Measurements from ENCODE around the gene SSTR5.
A peak's percentile ranks its signal among the peaks of the same experiment; 100 is the strongest.
"Not testable (repeated sequence)": the region's sequence is repeated elsewhere in the genome, so short reads cannot be mapped to it uniquely, and the experiment has no call there.

SSTR5 gene

GRCh38 chr16:1072526-1073261 lies at the start of gene SSTR5:
Gene SSTR5 (plus strand): TSS chr16:1072747. CDS start chr16:1078869, 6,122 bp downstream.
- DNase-seq: no peak

GRCh38 chr16:1024138-1024537 lies 48.4 kb upstream of the SSTR5 start:
- no peak for DNase-seq

GRCh38 chr16:1025183-1025809 lies 47.3 kb upstream of the SSTR5 start:
- DNase-seq: not testable (repeated sequence)

DNA sequence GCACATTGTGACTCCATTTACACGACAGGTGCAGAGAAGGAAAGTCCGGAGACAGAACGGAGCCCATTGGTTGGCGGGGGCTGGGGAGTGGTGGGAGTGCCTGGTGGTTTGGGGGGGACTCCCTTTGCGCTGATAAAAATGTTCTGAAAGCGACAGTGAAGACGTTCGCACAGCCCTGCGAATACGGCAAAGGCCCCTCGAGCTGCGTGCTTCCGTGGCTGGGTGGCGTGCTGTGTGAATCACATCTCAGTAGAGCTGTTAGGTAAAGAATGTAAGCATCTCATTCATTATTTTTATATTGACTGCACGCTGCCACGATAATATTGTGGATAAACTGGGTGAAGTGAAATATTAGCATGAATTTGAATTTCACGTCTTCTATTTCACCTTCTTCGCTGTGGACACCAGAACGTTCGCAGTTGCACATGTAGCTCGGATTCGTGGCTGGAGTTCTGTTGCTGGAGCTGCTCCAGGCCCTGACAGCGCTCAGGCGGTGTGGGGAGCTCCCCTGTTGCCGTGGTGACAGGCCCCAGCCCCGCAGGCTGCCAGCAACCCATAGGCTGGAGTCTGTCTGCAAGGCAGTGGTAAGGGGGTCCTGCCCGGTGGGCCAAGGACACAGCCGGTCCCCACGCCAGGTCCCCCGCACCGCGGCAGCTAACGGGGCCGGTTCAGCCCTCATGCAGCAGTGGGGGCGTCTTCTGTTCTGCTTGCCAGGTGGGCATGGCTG lies 46.3 kb upstream of the SSTR5 start:
- DNase-seq: peak; percentile 76

- DNase-seq: no peak
Observed at GRCh38 chr16:1026784-1027500, 45.6 kb upstream of the SSTR5 start.

GRCh38 chr16:1027501-1027815 lies 45.1 kb upstream of the SSTR5 start:
- no peak for DNase-seq

DNA sequence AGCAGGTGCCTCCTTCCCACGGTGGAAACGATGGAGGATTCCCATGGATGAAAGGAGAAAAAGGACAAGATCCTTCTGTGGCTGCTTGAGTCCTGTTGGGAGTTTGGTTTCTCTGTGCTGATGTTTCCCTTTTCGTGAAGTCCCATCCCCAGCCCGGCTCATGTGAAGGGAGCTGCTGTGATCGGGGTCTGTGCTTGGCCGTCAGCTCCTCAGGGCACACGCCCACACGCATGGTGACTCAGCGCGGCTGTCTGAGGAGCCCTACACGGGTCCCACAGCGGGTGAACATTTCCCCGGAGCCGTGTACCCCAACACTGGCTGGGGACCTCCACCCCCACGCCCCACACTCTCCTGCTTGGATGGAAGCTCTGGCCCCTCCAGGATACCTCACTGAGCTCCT lies 44.5 kb upstream of the SSTR5 start:
- no peak for DNase-seq

- DNase-seq: no peak
Observed at GRCh38 chr16:1028524-1029258, 43.9 kb upstream of the SSTR5 start.

DNA sequence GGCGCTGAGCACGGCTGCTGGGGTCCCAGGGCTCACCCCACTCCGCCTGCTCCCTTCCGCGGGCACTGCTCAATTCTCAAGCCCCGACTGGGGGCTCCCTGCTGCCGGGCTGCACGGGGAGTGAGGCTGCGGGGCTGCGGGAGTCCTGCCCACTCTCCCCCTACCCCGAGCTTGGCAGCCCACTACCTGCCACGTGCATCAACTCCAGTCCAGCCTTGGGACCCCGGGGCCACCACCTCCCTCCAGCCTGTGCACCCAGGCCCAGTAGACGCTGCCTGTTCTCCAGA lies 43.3 kb upstream of the SSTR5 start:
- DNase-seq: no peak

DNA sequence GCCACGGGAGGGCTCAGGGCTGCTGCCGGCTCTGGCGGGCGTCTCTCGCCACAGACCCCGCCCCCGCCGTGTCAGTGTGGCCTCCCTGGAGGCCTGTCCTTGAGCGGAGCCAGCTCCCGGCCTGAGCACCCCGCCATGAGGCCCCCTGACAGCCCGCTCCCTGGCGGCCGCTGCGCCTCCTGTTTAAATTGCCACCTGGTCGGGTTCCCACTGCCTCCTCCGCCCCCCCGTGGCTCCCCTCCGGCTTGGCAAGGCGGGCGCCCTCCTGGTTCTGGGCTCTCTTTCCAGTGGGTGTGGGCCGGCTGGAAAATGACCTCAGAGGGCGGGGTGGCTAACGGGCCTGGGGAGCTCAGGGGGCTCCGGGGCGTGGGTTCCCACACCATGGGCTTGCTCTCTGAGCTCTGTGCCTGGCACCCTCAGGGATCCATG lies 42.1 kb upstream of the SSTR5 start:
- peak; percentile 79 for DNase-seq

GRCh38 chr16:1031666-1032065 lies 40.9 kb upstream of the SSTR5 start:
- no peak for DNase-seq

DNA sequence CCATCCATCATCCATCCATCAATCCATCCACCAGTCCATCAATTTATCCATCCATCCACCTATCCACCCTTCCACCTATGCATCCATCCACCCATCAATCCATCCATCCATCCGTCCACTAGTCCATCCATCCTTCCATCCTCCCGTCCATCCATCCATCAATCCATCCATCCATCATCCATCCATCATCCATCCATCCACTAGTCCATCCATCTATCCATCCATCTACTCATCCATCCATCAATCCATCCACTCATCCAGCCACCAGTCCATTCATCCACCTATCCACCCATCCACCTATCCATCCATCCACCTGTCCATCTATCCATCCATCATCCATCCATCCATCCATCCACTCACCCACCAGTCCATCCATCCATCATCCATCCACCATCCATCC lies 39.9 kb upstream of the SSTR5 start:
- DNase-seq: no peak

GRCh38 chr16:1033128-1033679 lies 39.3 kb upstream of the SSTR5 start:
- DNase-seq: no peak

- no peak for DNase-seq
Observed at GRCh38 chr16:1034230-1035065, 38.1 kb upstream of the SSTR5 start.

- no peak for DNase-seq
Observed at GRCh38 chr16:1035066-1035415, 37.5 kb upstream of the SSTR5 start.

GRCh38 chr16:1036166-1036565 lies 36.4 kb upstream of the SSTR5 start:
- DNase-seq: no peak

GRCh38 chr16:1036726-1037393 lies 35.7 kb upstream of the SSTR5 start:
- no peak for DNase-seq

DNA sequence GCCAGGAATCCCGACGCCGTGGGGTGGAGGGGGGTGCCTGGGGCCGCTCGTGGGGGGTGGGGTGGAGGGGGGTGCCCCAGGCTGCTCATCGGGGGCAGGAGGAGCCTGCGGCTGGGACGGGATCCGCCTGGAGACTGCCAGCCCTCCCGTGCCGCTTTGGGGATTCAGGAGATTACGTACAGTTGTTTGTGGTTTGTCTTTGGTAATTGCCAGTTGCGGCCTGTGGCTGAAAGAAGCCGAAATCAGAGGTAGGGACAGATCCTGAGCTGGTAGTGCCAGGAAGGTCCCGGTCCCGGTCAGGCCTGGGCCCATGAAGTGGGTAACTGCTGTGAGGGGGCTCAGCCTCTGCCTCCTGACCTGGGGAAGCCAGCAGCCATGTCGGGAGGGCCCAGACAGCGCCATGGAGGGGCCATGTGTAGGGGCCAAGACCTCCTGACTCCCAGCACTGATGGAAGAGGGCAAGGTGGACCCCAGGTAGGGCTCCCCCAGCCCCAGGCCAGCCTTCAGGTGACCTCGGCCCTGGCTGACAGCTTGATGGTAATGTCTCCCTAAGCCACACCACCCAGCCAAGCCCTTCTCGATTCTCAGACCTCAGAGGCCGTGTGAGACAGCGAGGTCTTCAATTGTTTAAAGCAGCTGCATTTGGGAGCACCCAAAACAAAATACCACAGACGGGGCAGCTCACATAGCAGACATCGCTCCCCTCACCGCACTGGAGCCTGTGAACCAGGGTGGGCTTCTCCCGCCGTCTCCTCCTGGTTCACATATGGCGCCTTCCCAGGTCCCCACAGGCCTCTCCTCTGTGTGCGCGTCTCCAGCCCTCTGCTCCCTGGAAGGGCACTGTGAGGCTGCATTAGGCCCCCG lies 34.9 kb upstream of the SSTR5 start:
- no peak for DNase-seq

GRCh38 chr16:1038932-1039331 lies 33.6 kb upstream of the SSTR5 start:
- no peak for DNase-seq

DNA sequence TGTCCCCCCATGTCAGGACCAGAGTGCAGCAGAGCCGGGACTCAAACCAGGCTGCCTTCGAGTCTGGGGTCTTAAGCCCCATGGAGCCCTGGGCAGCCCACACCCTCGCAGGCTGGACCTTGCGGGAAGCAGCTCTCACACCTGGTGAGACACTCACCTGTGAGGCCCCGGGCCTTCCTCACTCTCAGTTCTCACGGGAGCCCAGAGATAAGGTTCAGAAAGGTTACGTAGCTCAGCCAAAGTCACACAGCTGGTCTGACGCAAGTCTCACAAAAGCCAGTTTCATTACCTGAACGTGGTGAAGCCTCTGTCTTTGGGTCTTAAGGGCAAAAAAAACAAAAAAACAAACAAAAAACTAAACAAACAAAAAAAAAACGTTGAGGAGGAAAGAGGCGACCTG lies 32.8 kb upstream of the SSTR5 start:
- no peak for DNase-seq

All from left hindlimb (tissue), 1 donor.